ENCODE results near the gene TRIM47.

DNA sequence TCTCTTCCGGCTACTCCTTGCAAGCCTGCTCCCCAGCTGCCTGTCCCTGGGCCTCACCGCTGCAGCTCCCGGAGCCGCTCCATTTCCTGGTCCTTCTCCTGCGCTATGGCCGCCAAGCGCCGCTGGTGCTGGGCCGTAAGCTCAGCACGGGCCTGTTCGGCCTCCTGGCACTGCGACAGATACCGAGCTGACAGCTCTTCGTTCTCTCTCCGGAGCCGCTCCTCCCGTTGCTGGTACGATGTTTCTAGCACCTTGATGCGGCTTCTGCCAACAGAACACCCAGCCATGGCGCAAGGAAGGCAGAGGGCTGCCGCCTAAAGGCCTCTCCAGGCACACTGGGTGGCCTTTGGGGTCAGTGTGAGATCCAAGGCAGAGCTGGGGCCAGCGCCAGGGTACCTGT, 41.2 kb upstream of the TRIM47 start:
- TF ChIP-seq CTCF (IDR thresholded peaks at IDR 0.05) (no peak), POLR2AphosphoS5 (IDR thresholded peaks at IDR 0.05) (no peak), POLR2A (IDR thresholded peaks at IDR 0.05; ENCODE audit: low read depth) (no peak), EP300 (IDR thresholded peaks at IDR 0.05) (no peak)

Data from esophagus muscularis mucosa (tissue), 4 donors.